Astrocyte of the spinal cord (primary cell): ENCODE measurements around the gene TMPRSS3.

ENCODE experiments used
- DNase-seq: peaks from one replicate; pipeline ENCODE4 v3.0.0; 2011; ENCODE audit warnings: low read depth, low spot score
- H3K4me3 ChIP-seq: 2 replicates; pipeline ENCODE4 v1.5.1; 2011; ENCODE audit warnings: low read depth, mild to moderate bottlenecking, low read length, moderate library complexity
- CTCF ChIP-seq: IDR thresholded peaks from 2 replicates; pipeline ENCODE4 v1.5.1; 2012; ENCODE audit warnings: low read depth, mild to moderate bottlenecking, low read length, inconsistent platforms
- in situ Hi-C: cut with HindIII; loops from 2 replicates; pipeline ENCODE4 v1.10.0; 2017; ENCODE audit warnings: low sequenced_read_pairs

Gene TMPRSS3

GRCh38 chr21:42347601-42348327 lies 48.1 kb downstream of the TMPRSS3 start:
- H3K4me3 ChIP-seq = no peak overlapping the region
- DNase-seq = no peak
- no peak for TF ChIP-seq CTCF
- in situ Hi-C loops = no loop called here

GRCh38 chr21:42346866-42347600 lies 48.8 kb downstream of the TMPRSS3 start:
- TF ChIP-seq CTCF = no peak
- no peak for DNase-seq
- in situ Hi-C loops = no loop called here
- no peak overlapping the region for H3K4me3 ChIP-seq

GRCh38 chr21:42346441-42346840 lies 49.4 kb downstream of the TMPRSS3 start:
- in situ Hi-C loops = no loop called here
- no peak overlapping the region for H3K4me3 ChIP-seq
- no peak for DNase-seq
- no peak for TF ChIP-seq CTCF

GRCh38 chr21:42344631-42345030 lies 51.2 kb downstream of the TMPRSS3 start:
- TF ChIP-seq CTCF = no peak
- no peak for DNase-seq
- H3K4me3 ChIP-seq = no peak overlapping the region
- in situ Hi-C loops = no loop called here

- H3K4me3 ChIP-seq = no peak overlapping the region
- DNase-seq = no peak
- no peak for TF ChIP-seq CTCF
- in situ Hi-C loops = no loop called here
Observed at GRCh38 chr21:42343963-42344510, 51.8 kb downstream of the TMPRSS3 start.

- in situ Hi-C loops = no loop called here
- H3K4me3 ChIP-seq = no peak overlapping the region
Observed at GRCh38 chr21:42343556-42343955, 52.3 kb downstream of the TMPRSS3 start.

More at GRCh38 chr21:42343556-42343955, 52.3 kb downstream of the TMPRSS3 start:
- DNase-seq = no peak
- TF ChIP-seq CTCF = no peak
